IPS DF 19.7 (cell line): Measurements from ENCODE around the gene NHLH2.

Experiments used
- DNase-seq: peaks from one replicate; pipeline ENCODE4 v3.0.0-alpha.2; 2013; ENCODE audit warnings: low read depth, low spot score

Gene NHLH2

GRCh38 chr1:115840605-115841460 is at the start of gene NHLH2:
NHLH2 (minus strand) TSS chr1:115841126; CDS start chr1:115838372, 2,754 bp downstream.
- DNase-seq: no peak

GRCh38 chr1:115890580-115890979 is 49.7 kb upstream of the NHLH2 start:
- no peak for DNase-seq

- no peak for DNase-seq
Observed at GRCh38 chr1:115888976-115889375, 48.0 kb upstream of the NHLH2 start.

- DNase-seq: no peak
Observed at GRCh38 chr1:115882913-115883902, 42.3 kb upstream of the NHLH2 start.

GRCh38 chr1:115880981-115881672 is 40.2 kb upstream of the NHLH2 start:
- DNase-seq: no peak

GRCh38 chr1:115879977-115880376 is 39.1 kb upstream of the NHLH2 start:
- no peak for DNase-seq

GRCh38 chr1:115877511-115877910 is 36.6 kb upstream of the NHLH2 start:
- DNase-seq: no peak

GRCh38 chr1:115874904-115875303 is 34.0 kb upstream of the NHLH2 start:
- no peak for DNase-seq

- no peak for DNase-seq
Observed at GRCh38 chr1:115874497-115874896, 33.6 kb upstream of the NHLH2 start.

GRCh38 chr1:115873184-115873583 is 32.3 kb upstream of the NHLH2 start:
- no peak for DNase-seq

GRCh38 chr1:115869064-115869463 is 28.1 kb upstream of the NHLH2 start:
- DNase-seq: no peak

- DNase-seq: no peak
Observed at GRCh38 chr1:115867216-115867615, 26.3 kb upstream of the NHLH2 start.

GRCh38 chr1:115865704-115866380 is 24.9 kb upstream of the NHLH2 start:
- no peak for DNase-seq

- no peak for DNase-seq
Observed at GRCh38 chr1:115862403-115862802, 21.5 kb upstream of the NHLH2 start.

GRCh38 chr1:115854005-115854404 is 13.1 kb upstream of the NHLH2 start:
- DNase-seq: no peak

- DNase-seq: no peak
Observed at GRCh38 chr1:115850937-115851336, 10.0 kb upstream of the NHLH2 start.

GRCh38 chr1:115847787-115848186 is 6.9 kb upstream of the NHLH2 start:
- DNase-seq: no peak

GRCh38 chr1:115842948-115843347 is 2.0 kb upstream of the NHLH2 start:
- no peak for DNase-seq

- no peak for DNase-seq
Observed at GRCh38 chr1:115839679-115840237, 1.2 kb downstream of the NHLH2 start.

GRCh38 chr1:115839029-115839678 is 1.8 kb downstream of the NHLH2 start:
- DNase-seq: no peak
